Measurements from ENCODE around the gene GPC5. TPM values are rescaled to one million over a fixed set of nuclear protein-coding genes. Genes with fewer than 3 reads are reported as not detected.

Gene GPC5
- total RNA-seq, 1 experiment from 2014 or later: 0.15 TPM

DNA sequence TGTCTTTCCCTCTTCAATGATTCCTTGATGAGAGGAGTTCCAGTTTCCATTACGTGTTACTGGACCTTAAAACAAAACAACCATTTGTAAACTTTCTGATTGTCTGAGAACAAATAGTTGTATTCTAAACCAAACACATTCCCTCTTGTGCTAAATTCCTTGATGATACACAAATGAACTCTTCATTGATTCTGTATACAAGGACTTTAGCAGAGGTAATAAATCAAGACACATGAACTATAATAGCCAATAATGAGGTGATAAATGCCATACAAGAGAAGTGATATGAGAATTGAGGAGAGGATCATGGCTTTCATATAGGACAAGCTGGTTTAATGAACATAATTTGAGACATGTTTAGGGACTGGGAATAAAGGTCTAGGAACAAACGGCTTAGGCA lies 13.5 kb upstream of the GPC5 start:
- TF ChIP-seq, protein P1, sequence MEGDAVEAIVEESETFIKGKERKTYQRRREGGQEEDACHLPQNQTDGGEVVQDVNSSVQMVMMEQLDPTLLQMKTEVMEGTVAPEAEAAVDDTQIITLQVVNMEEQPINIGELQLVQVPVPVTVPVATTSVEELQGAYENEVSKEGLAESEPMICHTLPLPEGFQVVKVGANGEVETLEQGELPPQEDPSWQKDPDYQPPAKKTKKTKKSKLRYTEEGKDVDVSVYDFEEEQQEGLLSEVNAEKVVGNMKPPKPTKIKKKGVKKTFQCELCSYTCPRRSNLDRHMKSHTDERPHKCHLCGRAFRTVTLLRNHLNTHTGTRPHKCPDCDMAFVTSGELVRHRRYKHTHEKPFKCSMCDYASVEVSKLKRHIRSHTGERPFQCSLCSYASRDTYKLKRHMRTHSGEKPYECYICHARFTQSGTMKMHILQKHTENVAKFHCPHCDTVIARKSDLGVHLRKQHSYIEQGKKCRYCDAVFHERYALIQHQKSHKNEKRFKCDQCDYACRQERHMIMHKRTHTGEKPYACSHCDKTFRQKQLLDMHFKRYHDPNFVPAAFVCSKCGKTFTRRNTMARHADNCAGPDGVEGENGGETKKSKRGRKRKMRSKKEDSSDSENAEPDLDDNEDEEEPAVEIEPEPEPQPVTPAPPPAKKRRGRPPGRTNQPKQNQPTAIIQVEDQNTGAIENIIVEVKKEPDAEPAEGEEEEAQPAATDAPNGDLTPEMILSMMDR (conservative IDR thresholded peaks at IDR 0.05): no peak
- Histone ChIP-seq H4K20me1 (ENCODE audit: control insufficient read depth, insufficient read depth, insufficient read length) (no peaks in the 10 kb centered on the region), H3K79me2 (ENCODE audit: insufficient read depth, low read length) (no peaks in the 10 kb centered on the region), H3K23ac (ENCODE audit: insufficient read length, low read depth, low read length) (no peak overlapping the region), H4K8ac (replicated peaks; ENCODE audit: insufficient read length, low read depth, low read length) (no peak overlapping the region), H3K4me1 (ENCODE audit: insufficient read depth, low read length) (no peaks in the 10 kb centered on the region), H3K18ac (ENCODE audit: insufficient read length, low read depth, low read length) (no peak overlapping the region), H3K27ac (ENCODE audit: insufficient read length, low read depth, low read length) (no peak overlapping the region), H3K4me2 (ENCODE audit: insufficient read depth, insufficient read length, low read length) (no peak overlapping the region), H2BK120ac (ENCODE audit: low read depth, low read length, poor library complexity, severe bottlenecking) (no peak overlapping the region), H3T11ph (ENCODE audit: low read length) (no peak overlapping the region), H3K56ac (ENCODE audit: insufficient read length, low read depth, low read length) (no peak overlapping the region), H2AFZ (ENCODE audit: low read length) (no peak overlapping the region), H2BK5ac (ENCODE audit: insufficient read length, low read length) (no peak overlapping the region), H3K23me2 (ENCODE audit: insufficient read length, low read depth, low read length, poor library complexity, severe bottlenecking) (no peaks in the 10 kb centered on the region), H3K14ac (ENCODE audit: insufficient read depth, low read length) (no peak overlapping the region), H2BK20ac (ENCODE audit: low read depth, low read length, poor library complexity, severe bottlenecking) (no peak overlapping the region), H4K91ac (ENCODE audit: insufficient read length, low read depth, low read length) (no peak overlapping the region), H2AK5ac (ENCODE audit: insufficient read length, low read length) (no peak overlapping the region), H3K9ac (ENCODE audit: extremely low read depth, insufficient read length, low read length) (no peak overlapping the region), H2BK15ac (ENCODE audit: low read depth, low read length) (no peak overlapping the region), H3K79me1 (ENCODE audit: insufficient read depth, low read depth, low read length, poor library complexity, severe bottlenecking) (no peaks in the 10 kb centered on the region), H3K9me3 (ENCODE audit: control insufficient read depth, low read depth, low read length) (no peaks in the 10 kb centered on the region), H4K5ac (ENCODE audit: insufficient read length, low read depth, low read length) (no peak overlapping the region), H3K27me3 (ENCODE audit: insufficient read depth, low read length) (no peaks in the 10 kb centered on the region), H2BK12ac (ENCODE audit: insufficient read length, low read depth, low read length) (no peak overlapping the region), H3K4ac (ENCODE audit: low read depth, low read length) (no peak overlapping the region)
- no CpG with 5 or more reads among the region's 2 CpGs for WGBS (ENCODE audit: extremely low coverage, insufficient read length, low lambda C conversion rate)
- Mint-ChIP-seq H3K9me3 (no peaks in the 10 kb centered on the region), H3K4me1 (no peaks in the 10 kb centered on the region), H3K4me3 (no peak overlapping the region), H3K27me3 (ENCODE audit: low read depth) (no peaks in the 10 kb centered on the region), H3K36me3 (ENCODE audit: insufficient read depth in 1 of 3, low read depth in 3 of 3) (no peaks in the 10 kb centered on the region), H3K27ac (no peak overlapping the region)
- DNase-seq: no peak

Data from H9 (cell line).